ENCODE data around the gene ARHGEF26.

ARHGEF26 gene

DNA sequence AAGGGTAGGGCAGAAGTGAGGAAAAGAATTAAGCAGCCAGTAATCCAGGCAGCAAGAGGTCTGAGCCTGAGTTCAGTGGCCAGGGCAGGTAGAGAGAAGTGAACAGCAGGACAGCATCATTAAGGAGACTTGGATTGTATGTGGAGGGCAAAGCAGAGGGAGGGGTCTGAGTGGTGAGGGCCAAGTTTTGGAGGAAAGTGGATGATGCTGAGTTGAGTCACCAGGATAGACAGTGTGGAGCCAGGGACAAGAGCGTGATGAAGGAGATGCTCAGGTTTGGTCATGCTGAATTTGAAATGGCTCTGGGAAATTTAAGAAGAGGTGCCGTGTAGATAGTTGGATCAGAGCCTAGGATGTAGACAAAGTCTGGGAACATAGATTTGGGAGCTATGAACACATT is 93.1 kb downstream of the ARHGEF26 start:
- no peak for DNase-seq

DNA sequence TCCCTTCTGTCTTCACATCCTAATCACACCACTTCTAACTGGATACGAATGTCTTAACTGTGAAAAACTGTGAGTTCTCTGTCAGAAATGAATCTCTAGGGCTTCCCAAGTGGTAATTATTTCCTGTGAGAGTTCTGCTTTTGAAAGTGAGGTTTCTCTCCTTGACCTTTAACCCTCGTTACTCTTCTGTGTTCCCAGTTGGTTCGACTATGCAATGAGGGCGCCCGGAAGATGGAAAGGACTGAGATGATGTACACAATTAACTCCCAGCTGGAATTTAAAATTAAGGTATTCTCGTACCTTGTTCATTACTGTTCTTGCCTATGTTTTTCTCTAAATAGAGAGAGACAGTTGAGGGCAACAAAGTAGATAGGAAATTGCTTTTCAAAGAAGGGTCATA is 96.5 kb downstream of the ARHGEF26 start:
- no peak for DNase-seq

DNA sequence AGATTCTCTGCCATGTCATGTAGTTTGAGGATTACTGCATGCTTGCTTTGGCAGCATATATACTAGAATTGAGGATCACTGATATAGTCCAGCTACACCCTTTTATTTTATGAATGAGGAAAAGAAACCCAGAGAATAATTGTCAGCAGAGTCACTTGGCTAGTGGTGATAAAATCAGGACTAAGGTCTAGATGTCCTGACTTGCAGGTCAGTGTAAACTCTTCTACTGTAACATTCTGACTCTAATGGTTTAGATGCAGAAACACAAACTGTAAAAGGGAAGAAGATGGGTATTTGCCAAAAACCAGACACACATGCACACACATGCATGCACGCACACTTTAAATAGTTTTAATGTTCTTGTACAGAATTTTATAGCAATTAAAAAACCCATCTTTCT is 97.5 kb downstream of the ARHGEF26 start:
- DNase-seq: no peak

DNA sequence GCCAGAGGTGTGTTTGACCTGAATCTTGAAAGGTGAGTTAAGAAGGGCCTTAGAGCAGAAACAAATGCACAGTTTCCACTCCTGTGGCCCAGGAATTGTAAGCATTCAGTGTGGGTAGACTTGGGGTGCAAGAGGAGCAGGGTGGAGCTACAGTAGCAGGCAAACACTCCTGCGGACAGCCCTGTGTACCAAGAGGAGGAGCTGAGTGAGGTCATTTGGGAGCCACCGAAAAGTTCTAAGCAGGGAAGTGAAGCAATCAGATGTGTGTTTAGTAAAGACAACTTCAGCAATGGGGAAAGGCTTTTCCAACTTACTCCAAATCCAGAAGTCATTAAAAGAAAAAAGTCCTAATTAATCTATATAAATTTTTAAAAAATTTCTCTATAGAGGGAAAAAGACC is 99.3 kb downstream of the ARHGEF26 start:
- no peak for DNase-seq

DNA sequence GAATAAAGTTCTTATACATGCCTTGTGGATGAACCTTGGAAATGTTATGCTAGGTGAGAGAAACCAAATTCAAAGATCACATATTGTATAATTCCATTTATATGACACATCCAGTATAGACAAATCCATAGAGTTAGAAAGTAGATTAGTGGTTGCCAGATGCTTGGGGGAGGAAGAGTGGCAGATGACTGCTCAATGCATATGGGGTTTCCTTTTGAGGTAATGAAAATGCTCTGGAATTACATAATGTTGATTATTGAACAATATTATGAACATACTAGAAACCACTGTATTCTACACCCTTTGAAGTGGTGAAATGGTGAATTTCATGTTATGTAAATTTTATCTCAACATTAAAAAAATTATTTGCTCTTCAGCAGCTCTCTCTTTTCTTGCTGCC is 102.3 kb downstream of the ARHGEF26 start:
- no peak for DNase-seq

DNA sequence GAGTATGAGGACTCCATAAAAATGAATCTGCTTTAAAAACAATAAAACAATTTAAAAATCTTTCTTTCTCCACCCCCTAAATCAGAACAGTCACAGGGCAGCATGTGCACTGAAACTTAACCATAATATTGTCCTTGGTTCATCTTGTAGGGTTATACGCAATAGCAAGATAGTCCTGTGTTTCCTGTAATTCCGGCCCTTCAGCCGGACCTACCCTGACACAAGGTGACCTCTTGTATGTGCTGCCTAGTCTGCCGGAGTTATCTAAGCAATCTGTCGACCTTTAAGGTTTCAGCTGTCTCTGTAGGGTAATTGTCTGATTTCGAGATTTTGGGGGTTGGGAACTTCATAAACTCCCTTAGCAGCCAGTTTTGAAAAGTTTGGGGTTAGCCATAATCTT is 103.2 kb downstream of the ARHGEF26 start:
- no peak for DNase-seq

DNA sequence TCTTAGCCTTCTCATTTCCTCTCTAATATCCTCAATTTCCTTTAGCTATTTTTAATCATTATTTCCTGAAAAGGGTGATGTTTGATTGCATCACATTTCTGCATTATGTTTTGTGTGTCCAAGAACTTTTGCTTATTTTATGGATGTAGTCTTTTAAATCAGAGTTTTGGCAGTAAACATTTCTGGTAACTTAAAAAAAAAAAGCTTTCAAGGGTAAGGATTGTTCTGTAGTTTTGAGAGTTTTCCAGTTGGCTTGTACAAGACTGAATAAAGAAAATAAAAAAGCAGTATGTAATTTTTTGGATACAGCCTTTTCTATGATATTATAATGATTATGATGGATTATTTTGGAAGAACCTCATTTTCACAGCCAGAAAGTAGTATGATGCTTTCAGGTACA is 103.7 kb downstream of the ARHGEF26 start:
- no peak for DNase-seq

DNA sequence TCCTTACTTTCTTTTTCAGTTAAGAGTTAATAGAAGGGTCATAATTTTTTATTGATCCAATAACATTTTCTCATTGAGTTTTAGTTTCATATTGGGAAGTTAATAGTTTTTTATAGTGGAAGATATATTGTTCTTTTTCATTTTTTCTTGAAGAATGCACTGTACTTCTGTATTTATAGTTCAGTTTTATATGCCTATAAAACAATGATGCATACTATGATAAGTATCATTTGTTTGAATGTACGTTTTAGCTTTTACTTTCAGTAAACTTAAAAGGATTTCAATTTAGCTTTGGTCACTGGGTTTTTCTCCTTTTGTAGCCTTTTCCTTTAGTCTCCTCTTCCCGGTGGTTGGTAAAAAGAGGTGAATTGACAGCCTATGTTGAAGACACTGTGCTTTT is 104.3 kb downstream of the ARHGEF26 start:
- DNase-seq: no peak

DNA sequence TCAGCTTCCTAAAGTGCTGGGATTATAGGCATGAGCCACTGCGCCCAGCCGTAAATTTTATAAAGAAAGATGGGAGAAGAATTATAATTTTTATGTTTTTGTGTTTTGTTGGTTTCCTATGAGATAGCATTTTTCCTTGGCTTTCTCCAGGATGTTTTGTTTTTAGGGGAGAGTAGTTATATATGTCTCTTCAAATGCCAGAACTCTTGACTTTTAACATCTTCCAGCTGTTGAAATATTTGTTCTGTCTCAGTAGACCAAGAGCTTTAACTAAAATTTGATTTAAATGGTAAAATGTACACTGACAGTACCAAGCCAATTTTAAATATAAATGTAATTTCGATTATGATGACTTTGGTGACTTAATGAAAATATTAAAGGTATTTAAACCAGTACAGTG is 106.3 kb downstream of the ARHGEF26 start:
- DNase-seq: no peak

DNA sequence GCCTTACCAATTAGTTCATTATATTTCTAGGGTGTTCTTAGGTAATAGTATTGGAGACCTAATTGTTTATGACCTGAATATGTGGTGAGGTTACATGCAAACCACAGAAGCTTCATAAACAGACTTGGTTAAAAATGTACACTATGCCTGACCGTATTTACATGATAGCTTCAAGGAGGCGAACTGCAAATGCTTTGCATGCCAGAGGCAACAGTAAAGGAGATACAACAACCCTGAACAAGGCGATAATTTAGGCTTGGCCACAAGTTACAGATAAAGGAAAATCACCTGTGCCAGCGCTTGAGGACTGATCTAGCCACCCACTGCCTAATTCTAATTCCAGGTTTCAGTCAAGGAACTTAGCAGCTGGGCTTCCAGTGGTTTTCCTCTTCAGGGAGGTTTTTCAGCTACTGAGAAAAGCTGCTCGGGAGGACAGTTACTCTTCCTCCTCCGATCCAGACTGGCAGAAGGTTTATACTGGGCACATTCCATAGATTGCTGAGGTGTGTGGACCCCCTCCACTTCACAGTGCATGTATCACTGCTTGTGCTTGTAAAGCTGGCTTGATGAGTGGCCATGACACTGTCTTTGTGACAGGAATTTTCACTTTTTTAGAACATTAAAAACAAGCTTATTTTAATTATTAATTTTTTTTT is 107.5 kb downstream of the ARHGEF26 start:
- no peak for DNase-seq

DNA sequence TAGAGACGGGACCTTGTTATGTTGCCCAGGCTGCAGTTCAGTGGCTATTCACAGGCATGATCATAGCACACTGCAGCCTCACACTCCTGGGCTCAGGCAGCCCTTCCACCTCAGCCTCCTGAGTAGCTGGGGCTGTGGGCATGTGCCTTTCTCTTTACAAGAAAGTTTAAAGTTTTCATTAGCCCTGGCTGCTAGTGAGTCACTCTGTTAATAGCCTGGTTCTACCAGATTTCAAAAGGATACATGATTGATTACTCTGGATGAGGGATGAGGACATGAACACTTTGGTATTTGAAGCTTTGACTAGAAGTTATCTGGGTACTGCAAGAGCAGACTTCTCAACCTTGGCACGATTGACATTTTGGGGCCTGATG is 108.0 kb downstream of the ARHGEF26 start:
- no peak for DNase-seq

DNA sequence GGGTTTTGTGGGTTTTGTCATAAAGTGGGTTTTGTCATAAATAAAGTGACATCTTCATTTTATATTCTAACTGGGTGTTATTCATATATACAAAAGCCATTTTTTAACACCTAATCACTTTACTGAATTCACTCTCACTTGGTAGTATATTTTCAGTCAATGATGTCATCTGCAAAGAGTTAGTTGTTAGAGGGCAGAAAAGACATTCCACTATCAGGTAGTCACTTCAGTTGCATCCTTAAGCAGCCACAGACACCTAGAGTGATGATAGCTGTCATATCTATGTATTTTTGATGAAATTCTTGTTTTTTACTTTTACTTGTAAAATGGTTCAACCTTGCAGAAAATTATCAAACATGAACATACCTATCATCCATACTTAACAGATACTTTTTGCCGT is 114.1 kb downstream of the ARHGEF26 start:
- peak; percentile 74 for DNase-seq

DNA sequence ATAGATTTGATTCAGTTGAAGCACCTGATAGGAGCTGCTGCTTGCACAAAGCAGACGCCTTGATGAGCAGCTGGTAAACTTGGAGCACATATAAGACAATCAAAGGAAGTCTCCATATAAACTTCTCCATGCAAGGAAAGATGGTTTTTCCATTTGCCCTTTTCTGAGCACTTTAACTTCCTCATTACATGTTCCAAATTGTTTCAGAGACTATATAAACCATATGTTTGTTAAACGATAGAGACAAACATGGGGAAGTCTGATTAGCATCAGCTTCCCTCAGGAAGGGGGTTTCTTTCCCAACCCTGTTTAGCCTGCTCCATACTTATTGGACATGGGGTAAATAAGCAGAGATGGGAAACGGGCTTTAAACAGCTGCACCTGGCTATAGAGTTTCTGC is 115.1 kb downstream of the ARHGEF26 start:
- no peak for DNase-seq

DNA sequence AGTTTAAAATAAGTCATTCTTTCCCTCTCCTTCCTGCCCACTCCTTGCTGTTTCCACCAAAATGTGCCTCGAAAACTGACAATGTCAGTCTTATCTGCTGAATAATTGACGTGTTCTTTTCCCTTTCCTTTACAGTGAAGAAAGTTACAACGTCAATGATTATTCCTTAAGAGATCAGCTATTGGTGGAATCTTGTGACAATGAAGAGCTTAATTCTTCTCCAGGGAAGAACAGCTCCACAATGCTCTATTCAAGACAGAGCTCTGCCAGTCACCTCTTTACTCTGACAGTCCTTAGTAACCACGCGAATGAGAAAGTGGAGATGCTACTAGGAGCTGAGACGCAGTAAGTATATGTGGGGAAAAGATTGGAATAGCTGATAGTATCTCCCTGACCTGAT is 119.0 kb downstream of the ARHGEF26 start:
- no peak for DNase-seq

DNA sequence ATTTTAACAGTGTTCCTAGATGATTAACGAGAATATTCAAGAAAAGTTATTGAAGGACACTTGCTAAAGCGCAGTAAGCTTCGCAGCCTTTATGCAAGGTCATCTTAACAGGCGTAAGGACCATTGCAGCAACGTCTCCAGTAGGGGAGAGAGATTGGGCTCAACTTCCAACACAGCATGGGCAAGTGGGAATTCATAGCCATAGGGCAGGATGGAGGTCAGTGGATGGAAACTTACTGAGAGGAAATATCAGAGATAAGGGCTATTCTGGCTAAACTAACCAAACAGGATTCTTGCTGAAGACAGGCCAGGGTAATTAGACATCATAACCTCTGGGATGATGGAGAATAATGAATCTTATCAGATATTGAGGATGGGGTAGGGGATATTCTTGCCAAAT is 120.3 kb downstream of the ARHGEF26 start:
- no peak for DNase-seq

DNA sequence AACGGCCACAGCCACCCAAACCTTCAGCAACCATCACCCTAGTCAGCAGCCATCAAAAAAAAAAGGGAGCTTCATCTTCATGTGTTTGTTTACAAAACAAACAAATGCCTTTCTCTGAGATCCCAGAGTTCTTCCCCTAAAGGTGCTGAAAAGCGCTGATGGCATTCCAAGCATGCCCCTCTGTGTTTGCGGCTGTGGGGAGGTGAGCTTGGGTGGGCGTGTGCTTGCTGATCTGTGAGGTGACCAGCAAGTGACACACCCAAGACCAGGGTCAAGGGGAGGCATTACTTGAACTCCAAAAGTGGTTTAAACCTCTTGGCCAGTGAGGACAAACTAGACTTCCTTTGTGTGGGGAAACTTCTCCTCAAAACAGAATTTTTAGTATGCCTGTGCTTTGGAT is 121.6 kb downstream of the ARHGEF26 start:
- no peak for DNase-seq

DNA sequence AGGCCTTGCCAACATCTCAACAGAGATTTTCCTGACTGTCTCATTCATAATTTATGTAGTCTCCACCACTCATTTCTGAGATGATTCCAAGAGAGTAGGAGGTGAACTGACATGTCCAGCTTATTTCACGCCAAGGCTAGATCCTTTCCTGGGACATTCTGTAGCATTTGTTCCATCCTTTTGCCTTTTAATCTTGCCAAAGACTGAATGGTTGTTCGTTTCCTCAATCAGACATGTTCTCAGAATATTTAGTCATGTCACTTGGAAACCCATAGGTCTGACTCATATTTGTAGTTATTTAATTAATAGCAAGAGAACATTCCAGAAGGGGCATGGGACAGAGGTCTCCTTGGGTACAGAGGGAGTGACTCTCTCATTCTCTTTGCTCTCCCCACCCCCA is 122.2 kb downstream of the ARHGEF26 start:
- DNase-seq: no peak

DNA sequence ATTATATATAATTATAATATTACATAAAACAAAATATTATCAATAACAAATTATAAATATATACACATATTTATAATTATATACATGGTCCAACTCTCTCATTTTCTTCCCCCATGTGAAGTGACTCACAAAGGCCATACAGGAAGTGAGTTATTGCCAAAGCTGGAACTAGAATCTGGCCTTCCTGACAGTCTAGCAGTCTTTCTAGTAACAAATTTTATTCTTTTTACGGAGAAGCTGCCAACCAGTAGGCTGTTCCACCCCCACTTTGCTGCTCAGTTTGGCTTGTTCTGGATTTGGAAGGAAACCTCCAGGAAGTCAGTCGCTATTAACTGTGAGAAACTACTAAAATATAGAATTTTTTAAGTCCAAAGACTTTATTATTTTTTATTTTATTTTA is 123.5 kb downstream of the ARHGEF26 start:
- no peak for DNase-seq

DNA sequence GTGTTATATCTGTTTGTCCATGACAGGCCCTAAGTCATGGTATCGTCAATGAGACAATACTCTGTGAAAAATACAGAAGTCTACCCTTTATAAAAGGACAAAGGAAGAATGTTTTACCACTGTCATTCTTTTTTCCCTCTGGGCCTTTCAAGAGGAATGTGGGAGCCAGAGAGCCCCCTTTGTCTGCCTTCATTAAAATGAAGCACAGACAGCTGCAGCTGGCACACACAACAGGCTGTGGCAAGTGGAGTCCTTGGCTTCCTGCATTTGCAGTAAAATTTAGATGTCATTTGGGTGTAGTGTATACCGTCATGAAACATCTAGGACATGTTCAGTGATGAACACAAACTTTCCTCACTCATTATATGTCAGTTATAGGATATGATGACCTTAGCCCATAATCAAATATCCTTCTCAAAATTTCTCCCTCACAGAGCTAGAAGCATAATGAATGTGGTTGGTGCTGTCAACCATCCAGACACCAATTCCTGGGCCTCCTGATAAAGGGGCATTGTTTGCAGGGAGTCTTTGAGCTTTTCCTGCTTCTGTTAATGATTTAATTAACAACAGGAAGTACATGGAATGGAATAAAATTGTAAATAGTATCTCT is 126.7 kb downstream of the ARHGEF26 start:
- no peak for DNase-seq

DNA sequence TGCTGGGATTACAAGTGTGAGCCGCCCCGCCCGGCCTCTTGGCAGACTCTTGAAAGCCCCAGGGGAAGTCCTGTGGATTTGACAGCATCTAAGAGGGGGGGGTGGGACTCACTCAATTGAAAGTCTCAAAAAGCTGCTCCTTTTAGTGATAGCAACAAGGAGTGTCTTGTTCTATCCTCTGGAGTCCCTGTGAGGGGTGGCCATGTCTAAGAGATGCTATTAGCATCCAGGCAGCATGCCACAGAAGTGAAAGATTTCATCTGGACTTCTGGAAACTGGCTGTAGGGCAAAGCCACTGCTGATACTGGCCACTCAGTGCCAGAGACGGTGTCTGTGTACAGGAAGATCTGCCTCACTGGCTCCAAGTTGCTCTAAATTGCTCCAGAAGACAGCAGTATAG is 129.1 kb downstream of the ARHGEF26 start:
- DNase-seq: no peak

DNA sequence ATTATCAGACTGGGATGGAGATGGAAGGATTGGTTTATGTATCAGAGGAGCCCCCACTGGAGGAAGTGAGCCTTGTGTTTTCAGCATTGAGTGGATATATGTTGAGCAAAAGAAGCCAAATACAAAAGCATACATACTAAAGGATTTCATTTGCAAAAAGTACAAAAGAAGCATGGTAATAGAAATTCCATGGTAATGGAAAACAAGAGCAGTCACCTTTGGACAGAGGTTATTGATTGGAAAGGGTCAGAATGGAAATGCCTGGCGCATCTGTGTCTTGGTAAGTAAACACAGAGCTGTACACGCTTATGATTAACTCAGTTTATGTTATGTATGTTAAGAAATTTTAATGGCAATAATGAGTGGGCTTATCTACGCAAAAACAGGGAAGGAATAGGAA is 130.4 kb downstream of the ARHGEF26 start:
- DNase-seq: no peak

DNA sequence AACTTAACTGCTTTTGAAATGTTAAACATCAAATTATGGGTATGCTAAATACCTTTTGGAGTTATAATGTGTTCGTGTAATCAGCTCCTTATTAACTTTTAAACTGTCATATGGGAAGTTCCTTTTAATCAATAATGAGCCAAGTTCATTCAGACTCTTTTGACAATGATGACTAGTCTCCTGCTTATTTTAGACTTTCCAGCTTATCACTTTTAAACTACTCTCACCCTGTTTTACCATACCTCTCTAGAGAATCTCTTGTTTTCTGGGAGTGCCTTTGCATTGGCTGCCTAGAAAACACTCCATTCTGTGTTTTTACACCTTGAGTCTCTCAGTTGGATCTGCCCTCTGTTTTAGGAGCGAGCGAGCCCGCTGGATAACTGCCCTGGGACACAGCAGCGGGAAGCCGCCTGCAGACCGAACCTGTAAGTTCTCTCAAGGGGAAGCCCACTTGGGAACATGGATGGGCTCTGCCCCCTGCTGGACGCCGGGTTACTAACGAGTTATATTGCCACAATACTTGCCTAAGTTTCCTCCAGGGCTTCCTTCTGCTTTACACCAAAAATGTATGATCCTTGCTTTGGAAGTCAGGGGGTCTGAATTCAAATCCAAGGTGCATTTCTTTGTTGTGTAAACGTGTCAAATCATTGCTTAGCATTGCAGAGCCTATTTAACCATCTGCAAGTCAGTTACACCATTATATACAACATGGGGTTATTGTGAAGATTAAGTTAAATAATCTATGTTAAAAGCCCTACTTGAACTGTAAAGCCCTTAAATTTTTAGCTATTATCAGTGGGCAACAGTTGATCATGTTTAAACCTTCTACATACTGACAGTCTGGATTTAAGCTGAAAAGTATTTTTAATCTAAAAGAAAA is 131.8 kb downstream of the ARHGEF26 start:
- DNase-seq: peak; percentile 74

DNA sequence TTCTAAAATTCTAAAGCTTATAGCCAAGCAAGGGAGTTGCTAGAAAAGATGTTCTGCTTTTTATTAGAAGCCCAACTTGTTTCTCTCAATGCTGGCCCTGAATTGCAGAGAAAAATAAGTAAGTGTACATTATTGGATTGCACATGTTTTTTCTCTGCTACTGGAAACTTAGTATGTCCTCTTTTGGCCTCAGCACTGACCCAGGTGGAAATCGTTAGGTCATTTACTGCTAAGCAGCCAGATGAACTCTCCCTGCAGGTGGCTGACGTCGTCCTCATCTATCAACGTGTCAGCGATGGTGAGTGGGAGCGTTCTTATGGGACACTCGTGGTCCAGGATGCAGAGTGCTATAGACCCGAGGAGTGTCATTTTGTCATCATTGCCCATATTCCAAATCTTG is 133.3 kb downstream of the ARHGEF26 start:
- DNase-seq: no peak

DNA sequence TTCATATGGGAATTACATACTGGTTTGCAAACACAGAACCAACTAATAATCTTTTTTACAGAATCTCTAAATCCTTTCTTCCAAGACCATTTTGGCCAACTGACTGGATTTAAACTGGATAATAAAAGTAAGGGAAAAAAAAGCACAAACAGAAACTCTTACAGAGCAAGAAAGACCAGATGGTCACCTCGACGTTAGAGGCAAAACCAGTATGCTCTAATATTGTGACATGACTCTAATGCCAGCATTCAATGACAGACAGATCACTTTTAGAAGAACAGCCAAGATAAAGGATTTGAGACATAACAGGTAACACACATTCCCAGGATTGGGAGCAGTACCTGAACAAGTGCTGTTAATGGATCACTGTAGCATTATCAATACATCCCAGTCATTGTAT is 152.2 kb downstream of the ARHGEF26 start:
- DNase-seq: no peak

Measured in kidney glomerular epithelial cell (primary cell).